ENCODE data around the gene LRRC18.

- TF ChIP-seq POLR2AphosphoS5 (IDR thresholded peaks at IDR 0.05; ENCODE audit: low read depth, low read length), result no peak
- TF ChIP-seq, protein P1, sequence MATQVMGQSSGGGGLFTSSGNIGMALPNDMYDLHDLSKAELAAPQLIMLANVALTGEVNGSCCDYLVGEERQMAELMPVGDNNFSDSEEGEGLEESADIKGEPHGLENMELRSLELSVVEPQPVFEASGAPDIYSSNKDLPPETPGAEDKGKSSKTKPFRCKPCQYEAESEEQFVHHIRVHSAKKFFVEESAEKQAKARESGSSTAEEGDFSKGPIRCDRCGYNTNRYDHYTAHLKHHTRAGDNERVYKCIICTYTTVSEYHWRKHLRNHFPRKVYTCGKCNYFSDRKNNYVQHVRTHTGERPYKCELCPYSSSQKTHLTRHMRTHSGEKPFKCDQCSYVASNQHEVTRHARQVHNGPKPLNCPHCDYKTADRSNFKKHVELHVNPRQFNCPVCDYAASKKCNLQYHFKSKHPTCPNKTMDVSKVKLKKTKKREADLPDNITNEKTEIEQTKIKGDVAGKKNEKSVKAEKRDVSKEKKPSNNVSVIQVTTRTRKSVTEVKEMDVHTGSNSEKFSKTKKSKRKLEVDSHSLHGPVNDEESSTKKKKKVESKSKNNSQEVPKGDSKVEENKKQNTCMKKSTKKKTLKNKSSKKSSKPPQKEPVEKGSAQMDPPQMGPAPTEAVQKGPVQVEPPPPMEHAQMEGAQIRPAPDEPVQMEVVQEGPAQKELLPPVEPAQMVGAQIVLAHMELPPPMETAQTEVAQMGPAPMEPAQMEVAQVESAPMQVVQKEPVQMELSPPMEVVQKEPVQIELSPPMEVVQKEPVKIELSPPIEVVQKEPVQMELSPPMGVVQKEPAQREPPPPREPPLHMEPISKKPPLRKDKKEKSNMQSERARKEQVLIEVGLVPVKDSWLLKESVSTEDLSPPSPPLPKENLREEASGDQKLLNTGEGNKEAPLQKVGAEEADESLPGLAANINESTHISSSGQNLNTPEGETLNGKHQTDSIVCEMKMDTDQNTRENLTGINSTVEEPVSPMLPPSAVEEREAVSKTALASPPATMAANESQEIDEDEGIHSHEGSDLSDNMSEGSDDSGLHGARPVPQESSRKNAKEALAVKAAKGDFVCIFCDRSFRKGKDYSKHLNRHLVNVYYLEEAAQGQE (IDR thresholded peaks at IDR 0.05; ENCODE audit: insufficient read depth in 1 of 2, low read depth in 2 of 2, low read length in 2 of 2), result no peak
Observed at GRCh38 chr10:48929413-48929990, 10.1 kb downstream of the LRRC18 start.

All from PFSK-1 (cell line).